Ascending aorta (tissue), 2 donors: ENCODE results near the gene TGFBR3. TPM values are rescaled to one million over a fixed set of nuclear protein-coding genes. Genes with fewer than 3 reads are reported as not detected.
A peak's percentile ranks its signal among the peaks of the same experiment; 100 is the strongest.

ENCODE experiments used
- DNase-seq, 2 donors: peaks; one replicate each; pipeline ENCODE4 v3.0.0-alpha.2; 2019; ENCODE audit warnings: low spot score in 2 of 2
- H3K27ac ChIP-seq, 2 donors: fragments of 200-600 bp; sonication (generic); one replicate each; pipeline ENCODE4 v1.5.1; 2016 to 2017; ENCODE audit warnings: mild to moderate bottlenecking in 1 of 2
- H3K27me3 ChIP-seq: fragments of 200-600 bp; sonication (generic); one replicate; pipeline ENCODE4 v1.5.1; 2017
- H3K36me3 ChIP-seq, 2 donors: fragments of 200-600 bp; sonication (generic); one replicate each; pipeline ENCODE4 v1.5.1; 2016
- H3K4me1 ChIP-seq, 2 donors: fragments of 200-600 bp; sonication (generic); one replicate each; pipeline ENCODE4 v1.5.1; 2016 to 2017; ENCODE audit warnings: mild to moderate bottlenecking in 1 of 2
- H3K4me3 ChIP-seq, 2 donors: fragments of 200-600 bp; sonication (generic); one replicate each; pipeline ENCODE4 v1.5.1; 2016 to 2017; ENCODE audit warnings: mild to moderate bottlenecking in 1 of 2
- H3K9me3 ChIP-seq, 2 donors: fragments of 200-600 bp; sonication (generic); one replicate each; pipeline ENCODE4 v1.5.1; 2016
- intact Hi-C: fragments of 100-400 bp; cut with DNase I; formaldehyde crosslinking; loops from one replicate; pipeline ENCODE4 v1.15.1; 2023
- total RNA-seq: library from RNA; depleted of rRNA; stranded (reverse); fragments of >200 nt; gene quantifications from one replicate; pipeline ENCODE4 v1.1.0, GENCODE V29; 2016
- TF ChIP-seq, protein P1 (sequence below), 3 experiments: fragments of 200-600 bp in 2 of 3; fragments of 450-650 bp in 1 of 3; sonication (generic) in 2 of 3; IDR thresholded peaks; one replicate each; pipeline ENCODE4 v1.5.1; 2016 to 2019; ENCODE audit warnings: antibody characterized with exemption in 3 of 3, mild to moderate bottlenecking in 1 of 3, moderate library complexity in 1 of 3

The TGFBR3 gene
- total RNA-seq, 1 donor from 2014 or later, result 127 TPM

DNA sequence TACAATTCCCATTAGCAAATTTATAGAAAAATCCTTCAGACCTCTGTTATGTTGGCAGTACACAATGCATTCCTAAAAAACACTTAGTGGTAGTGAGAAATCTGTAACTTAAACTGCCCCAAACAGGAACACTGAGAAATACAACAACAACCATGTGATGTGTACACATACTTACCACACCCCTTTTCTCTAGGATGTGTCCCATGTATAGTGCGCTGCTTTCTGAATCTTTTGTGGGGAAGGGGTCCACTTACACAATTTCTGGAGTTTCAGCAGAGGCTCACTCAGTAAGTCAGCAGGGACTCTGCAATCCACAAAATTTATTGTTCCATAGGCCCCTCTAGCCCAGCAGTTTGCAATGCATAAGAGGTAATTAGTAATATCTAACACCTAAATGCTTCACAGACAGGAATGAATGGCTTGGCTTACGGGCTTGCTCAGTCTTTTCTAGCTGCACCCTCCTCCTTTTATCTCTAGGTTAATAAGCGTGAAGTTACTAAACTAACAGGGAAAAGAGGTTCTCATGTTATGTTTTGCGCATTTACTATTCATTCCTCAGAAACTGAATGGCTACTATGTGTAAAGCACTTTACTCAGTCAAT is 115.2 kb downstream of the TGFBR3 start:
- no peaks in the 10 kb centered on the region for H3K36me3 ChIP-seq
- no peaks in the 10 kb centered on the region for H3K9me3 ChIP-seq
- TF ChIP-seq, protein P1, sequence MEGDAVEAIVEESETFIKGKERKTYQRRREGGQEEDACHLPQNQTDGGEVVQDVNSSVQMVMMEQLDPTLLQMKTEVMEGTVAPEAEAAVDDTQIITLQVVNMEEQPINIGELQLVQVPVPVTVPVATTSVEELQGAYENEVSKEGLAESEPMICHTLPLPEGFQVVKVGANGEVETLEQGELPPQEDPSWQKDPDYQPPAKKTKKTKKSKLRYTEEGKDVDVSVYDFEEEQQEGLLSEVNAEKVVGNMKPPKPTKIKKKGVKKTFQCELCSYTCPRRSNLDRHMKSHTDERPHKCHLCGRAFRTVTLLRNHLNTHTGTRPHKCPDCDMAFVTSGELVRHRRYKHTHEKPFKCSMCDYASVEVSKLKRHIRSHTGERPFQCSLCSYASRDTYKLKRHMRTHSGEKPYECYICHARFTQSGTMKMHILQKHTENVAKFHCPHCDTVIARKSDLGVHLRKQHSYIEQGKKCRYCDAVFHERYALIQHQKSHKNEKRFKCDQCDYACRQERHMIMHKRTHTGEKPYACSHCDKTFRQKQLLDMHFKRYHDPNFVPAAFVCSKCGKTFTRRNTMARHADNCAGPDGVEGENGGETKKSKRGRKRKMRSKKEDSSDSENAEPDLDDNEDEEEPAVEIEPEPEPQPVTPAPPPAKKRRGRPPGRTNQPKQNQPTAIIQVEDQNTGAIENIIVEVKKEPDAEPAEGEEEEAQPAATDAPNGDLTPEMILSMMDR (IDR thresholded peaks at IDR 0.05), result no peak
- peaks cover 0 to 10% of the 10 kb centered on the region in 2 donors for H3K4me1 ChIP-seq
- no peak overlapping the region for H3K4me3 ChIP-seq
- no peak for DNase-seq
- intact Hi-C loops, result no loop called here
- no peaks in the 10 kb centered on the region for H3K27me3 ChIP-seq
- no peak overlapping the region for H3K27ac ChIP-seq

DNA sequence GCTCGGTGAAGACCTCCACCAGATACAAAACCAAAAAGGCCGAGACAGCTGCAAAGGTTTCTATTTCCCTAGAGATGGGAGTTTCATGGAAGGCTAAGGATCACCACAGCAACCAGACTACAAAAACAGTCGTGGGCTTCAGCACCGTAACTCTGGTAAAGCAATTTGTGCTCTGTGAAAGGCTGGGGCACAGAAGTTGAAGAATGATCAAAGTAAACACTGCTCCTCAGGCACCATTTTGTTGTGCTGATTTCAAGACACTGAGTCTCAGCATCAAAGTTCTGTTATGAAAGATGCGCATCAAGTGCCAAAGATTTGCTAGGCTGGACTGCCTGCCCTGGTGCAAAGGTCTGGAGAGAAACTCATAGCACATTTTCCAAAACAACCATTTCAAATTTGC is 116.2 kb downstream of the TGFBR3 start:
- intact Hi-C loops, result no loop called here
- H3K27ac ChIP-seq, result peak overlapping the region in 1 of 2 donors; percentile 9
- no peaks in the 10 kb centered on the region for H3K36me3 ChIP-seq
- no peaks in the 10 kb centered on the region for H3K9me3 ChIP-seq
- TF ChIP-seq, protein P1 (IDR thresholded peaks at IDR 0.05), result no peak
- no peaks in the 10 kb centered on the region for H3K27me3 ChIP-seq
- no peak for DNase-seq
- H3K4me1 ChIP-seq, result peaks cover 0 to 8% of the 10 kb centered on the region in 2 donors
- H3K4me3 ChIP-seq, result no peak overlapping the region

DNA sequence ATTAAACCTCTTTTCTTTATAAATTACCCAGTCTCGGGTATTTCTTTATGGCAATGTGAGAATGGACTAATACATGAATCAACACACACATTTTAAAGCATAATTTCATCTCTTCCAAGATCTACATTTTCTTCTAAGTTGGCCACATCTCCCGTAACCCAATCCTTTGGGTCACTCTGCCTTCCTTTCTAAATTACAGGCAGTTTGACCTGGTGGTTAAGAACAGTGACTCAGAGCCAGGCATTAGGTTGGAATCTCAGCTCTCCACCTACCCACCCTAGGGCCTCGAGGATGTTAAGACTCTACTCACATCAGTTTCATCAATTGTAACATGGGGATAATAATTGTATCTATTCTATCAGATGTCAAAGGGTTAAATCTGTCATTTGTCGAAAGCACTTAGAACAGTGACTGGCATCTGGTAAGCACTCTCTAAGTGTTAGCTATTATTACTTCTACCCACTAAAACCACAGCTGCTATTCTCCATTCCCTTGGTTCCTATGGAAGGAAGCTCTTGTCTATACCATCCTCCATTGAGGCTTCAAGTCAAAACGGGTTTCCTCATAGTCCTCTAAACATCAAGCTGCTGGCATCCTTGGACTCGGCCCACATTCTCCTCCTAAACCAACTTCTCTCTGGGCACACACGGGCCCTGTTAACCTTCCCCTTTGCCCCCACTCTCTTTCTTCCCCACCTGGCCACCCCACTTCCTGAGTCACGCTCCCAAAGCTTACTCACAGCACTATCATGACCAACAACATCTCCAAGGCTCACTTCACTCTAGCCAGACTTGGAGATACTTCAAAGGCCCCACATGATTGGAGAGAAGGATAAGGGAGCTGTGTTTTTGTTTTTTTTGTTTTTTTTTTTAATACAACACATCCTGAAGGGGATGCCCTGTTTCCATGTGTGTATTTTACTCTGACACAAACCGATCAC is 116.9 kb downstream of the TGFBR3 start:
- DNase-seq, result no peak
- intact Hi-C loops, result no loop called here
- H3K36me3 ChIP-seq, result no peaks in the 10 kb centered on the region
- H3K9me3 ChIP-seq, result no peaks in the 10 kb centered on the region
- no peaks in the 10 kb centered on the region for H3K27me3 ChIP-seq
- peaks cover 0 to 6% of the 10 kb centered on the region in 2 donors for H3K4me1 ChIP-seq
- no peak overlapping the region for H3K4me3 ChIP-seq
- TF ChIP-seq, protein P1 (IDR thresholded peaks at IDR 0.05), result no peak
- peak overlapping the region in 1 of 2 donors; percentile 9 for H3K27ac ChIP-seq

DNA sequence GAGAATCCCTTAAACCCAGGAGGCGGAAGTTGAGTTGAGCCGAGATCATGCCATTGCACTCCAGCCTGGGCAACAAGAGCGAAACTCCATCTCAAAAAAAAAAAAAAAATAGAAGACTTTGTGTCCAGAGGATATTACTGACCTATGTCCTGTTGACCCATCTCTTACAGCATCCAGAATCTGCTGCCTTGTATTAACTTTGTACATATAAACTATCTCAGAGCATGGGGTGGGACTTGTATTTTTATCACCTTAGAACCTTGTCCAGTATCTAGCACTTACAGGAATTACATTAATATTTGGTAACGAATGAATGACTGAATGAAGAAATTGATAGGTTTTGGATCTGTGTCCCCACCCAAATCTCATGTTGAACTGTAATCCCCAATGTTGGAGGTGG is 117.8 kb downstream of the TGFBR3 start:
- TF ChIP-seq, protein P1 (IDR thresholded peaks at IDR 0.05), result no peak
- no peak overlapping the region for H3K27ac ChIP-seq
- no peaks in the 10 kb centered on the region for H3K36me3 ChIP-seq
- H3K4me1 ChIP-seq, result no peaks in the 10 kb centered on the region
- no peaks in the 10 kb centered on the region for H3K9me3 ChIP-seq
- no peak overlapping the region for H3K4me3 ChIP-seq
- intact Hi-C loops, result no loop called here
- DNase-seq, result peak in 1 of 2 donors; percentile 13
- H3K27me3 ChIP-seq, result no peaks in the 10 kb centered on the region

DNA sequence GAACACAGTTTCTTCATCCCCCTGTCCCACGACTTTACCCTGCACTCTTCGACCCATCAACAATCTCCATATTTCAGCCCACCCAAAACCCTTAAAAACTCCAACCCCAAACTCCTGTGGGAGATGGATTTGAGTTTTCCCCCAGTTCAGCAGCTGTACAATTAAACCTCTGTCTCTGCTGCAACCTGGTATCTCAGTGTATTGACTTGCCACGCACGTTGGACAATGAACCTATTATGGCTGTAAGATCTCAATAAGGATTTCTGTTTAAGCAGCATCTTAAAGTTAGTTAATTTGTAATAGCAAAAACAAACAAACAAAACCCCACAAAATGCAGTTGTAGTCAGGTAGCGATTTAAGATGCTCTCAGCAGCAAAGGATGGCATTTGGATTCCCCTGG is 119.1 kb downstream of the TGFBR3 start:
- no peak overlapping the region for H3K4me3 ChIP-seq
- H3K4me1 ChIP-seq, result no peaks in the 10 kb centered on the region
- intact Hi-C loops, result no loop called here
- H3K36me3 ChIP-seq, result no peaks in the 10 kb centered on the region
- DNase-seq, result no peak
- H3K27ac ChIP-seq, result no peak overlapping the region
- H3K9me3 ChIP-seq, result no peaks in the 10 kb centered on the region
- TF ChIP-seq, protein P1 (IDR thresholded peaks at IDR 0.05), result no peak
- no peaks in the 10 kb centered on the region for H3K27me3 ChIP-seq
